ENCODE results near the gene ANP32B. TPM values are rescaled to one million over a fixed set of nuclear protein-coding genes. Genes with fewer than 3 reads are reported as not detected.

The ANP32B gene
- total RNA-seq, 1 donor from 2014 or later, result 156 TPM

DNA sequence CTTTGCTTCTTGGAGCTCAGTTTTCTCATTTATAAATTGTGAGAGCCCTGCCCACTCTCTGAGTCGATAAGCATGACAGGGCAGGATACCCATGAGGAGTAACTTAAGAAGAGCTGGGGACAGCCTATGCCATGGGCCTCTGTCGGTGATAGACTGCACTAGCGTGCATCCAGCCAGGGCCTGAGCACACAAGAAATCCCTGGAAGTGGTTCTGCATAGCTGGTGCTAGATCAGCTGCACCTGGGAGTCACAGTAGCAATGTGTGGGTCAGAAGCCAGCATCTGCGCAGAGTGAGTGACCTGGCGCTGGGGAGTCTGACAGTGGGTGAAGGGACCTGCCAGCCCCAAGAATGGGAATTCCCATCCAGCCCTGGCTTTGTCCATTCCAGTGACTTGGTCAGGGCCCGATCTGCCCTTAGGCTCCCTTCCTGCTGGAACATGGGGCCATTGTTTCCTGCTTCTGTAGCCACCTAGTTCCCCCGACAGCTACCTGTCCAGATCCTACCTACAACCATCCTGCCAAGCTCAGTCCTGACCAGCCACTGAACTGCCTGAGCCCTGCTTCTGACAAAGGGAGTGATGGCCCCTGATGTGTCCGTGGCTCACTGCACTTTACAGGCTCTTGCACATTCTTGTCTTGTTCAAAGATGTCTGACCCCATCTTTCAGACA is 37.5 kb downstream of the ANP32B start:
- TF ChIP-seq, protein P1, sequence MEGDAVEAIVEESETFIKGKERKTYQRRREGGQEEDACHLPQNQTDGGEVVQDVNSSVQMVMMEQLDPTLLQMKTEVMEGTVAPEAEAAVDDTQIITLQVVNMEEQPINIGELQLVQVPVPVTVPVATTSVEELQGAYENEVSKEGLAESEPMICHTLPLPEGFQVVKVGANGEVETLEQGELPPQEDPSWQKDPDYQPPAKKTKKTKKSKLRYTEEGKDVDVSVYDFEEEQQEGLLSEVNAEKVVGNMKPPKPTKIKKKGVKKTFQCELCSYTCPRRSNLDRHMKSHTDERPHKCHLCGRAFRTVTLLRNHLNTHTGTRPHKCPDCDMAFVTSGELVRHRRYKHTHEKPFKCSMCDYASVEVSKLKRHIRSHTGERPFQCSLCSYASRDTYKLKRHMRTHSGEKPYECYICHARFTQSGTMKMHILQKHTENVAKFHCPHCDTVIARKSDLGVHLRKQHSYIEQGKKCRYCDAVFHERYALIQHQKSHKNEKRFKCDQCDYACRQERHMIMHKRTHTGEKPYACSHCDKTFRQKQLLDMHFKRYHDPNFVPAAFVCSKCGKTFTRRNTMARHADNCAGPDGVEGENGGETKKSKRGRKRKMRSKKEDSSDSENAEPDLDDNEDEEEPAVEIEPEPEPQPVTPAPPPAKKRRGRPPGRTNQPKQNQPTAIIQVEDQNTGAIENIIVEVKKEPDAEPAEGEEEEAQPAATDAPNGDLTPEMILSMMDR (conservative IDR thresholded peaks at IDR 0.05), result no peak
- Mint-ChIP-seq H3K4me3 (no peak overlapping the region), H3K36me3 (peaks cover 18% of the 10 kb centered on the region), H3K27me3 (no peaks in the 10 kb centered on the region), H3K9me3 (no peaks in the 10 kb centered on the region), H3K4me1 (ENCODE audit: unreplicated experiment) (peaks cover 4% of the 10 kb centered on the region), H3K27ac (no peak overlapping the region)
- DNase-seq (ENCODE audit: extremely low spot score, unreplicated experiment), result peak; percentile 34

DNA sequence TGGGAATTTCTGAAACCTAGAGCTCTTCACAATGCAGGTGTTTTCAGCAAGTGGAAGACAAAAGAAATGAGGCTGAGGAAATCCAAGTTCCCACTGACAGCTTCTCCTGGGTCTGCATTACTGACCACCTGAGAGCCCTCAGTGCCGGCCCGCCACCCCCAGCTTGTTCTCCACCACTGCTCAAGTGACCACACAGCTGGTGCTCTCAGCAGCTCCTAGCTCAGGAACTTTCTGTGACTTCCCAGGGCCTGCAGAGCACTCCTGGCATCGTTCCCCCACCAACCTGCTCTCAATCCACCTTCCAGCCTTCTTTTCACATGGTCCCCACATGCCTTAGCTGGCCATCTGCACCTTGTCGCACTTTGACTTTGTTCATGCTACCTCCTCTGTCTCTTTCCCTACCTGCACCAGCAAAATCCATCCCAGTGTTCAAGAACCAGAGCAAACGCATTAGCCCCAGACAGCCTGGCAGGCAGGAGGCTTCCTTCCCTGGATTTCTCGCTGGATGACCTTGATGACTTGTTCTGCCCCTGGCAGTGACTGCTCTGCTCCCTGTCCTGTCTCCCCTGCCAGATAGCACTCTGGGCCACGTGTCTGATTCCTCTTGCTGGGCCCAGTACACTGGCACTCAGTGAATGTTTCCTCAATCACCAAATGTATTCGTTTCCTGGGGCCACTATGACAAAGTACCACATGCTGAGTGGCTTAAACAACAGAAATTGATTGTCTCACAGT is 38.3 kb downstream of the ANP32B start:
- Mint-ChIP-seq H3K9me3 (no peaks in the 10 kb centered on the region), H3K4me3 (no peak overlapping the region), H3K27ac (no peak overlapping the region), H3K36me3 (peaks cover 10% of the 10 kb centered on the region), H3K27me3 (no peaks in the 10 kb centered on the region), H3K4me1 (ENCODE audit: unreplicated experiment) (peaks cover 4% of the 10 kb centered on the region)
- DNase-seq (ENCODE audit: extremely low spot score, unreplicated experiment), result no peak
- TF ChIP-seq, protein P1 (conservative IDR thresholded peaks at IDR 0.05), result no peak

DNA sequence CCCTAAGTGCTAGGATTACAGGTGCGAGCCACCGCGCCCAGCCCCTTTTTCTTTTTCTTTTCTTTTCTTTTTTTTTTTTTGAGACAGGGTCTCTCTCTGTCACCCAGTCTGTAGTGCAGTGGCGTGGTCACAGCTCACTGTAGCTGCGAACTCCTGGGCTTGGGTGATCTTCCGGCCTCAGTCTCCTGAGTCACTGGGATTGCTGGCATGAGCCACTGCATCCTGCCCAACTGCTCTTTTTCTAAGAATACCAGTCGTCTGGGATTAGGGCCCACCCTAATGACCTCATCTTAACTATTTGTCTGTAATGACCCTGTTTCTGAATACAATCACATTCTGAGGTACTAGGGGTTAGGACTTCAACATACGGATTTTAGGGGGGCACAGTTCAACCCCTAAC is 39.3 kb downstream of the ANP32B start:
- H3K9me3 Mint-ChIP-seq, result no peaks in the 10 kb centered on the region
- DNase-seq (ENCODE audit: extremely low spot score, unreplicated experiment), result no peak
- no peak overlapping the region for H3K4me3 Mint-ChIP-seq
- peaks cover 4% of the 10 kb centered on the region for H3K4me1 Mint-ChIP-seq (ENCODE audit: unreplicated experiment)
- TF ChIP-seq, protein P1 (conservative IDR thresholded peaks at IDR 0.05), result no peak
- no peaks in the 10 kb centered on the region for H3K27me3 Mint-ChIP-seq
- peaks cover 6% of the 10 kb centered on the region for H3K36me3 Mint-ChIP-seq
- H3K27ac Mint-ChIP-seq, result no peak overlapping the region

DNA sequence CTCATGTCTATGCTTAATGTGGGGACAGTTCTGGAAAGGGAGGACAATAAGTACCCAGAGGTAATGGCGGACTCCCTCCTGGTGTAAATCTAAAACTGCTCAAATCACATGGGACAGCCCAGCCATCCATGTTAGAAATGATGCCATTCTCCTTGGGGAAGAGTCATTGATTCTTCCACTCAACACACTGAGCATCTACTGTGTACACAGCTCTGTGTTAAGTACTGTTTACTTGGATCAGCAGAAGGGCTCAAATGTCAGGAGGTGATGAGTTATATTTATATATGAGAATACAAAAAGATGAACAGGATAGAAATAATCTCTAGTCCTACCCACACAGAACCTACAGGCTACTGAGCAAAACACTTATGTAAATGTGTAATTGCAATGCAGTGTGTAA is 41.6 kb downstream of the ANP32B start:
- Mint-ChIP-seq H3K36me3 (no peaks in the 10 kb centered on the region), H3K9me3 (no peaks in the 10 kb centered on the region), H3K27ac (no peak overlapping the region), H3K27me3 (no peaks in the 10 kb centered on the region), H3K4me1 (ENCODE audit: unreplicated experiment) (peaks cover 4% of the 10 kb centered on the region), H3K4me3 (no peak overlapping the region)
- DNase-seq (ENCODE audit: extremely low spot score, unreplicated experiment), result no peak
- TF ChIP-seq, protein P1 (conservative IDR thresholded peaks at IDR 0.05), result no peak

DNA sequence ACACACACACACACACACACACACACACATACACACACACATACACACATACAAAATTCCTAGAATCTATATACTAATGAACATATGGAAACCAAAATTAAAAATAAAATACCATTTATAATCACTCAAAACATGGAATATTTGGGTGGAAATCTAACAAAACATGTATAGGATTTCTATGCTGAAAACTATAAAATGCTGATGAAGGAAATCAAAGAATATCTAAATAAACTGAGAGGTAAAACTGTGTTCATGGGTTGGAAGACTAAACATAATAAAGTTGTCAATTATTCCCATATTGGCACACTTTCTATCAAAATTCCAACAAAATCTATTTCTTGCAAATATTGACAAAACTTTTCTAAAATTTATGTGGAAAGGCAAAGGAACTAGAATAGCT is 48.0 kb downstream of the ANP32B start:
- Mint-ChIP-seq H3K27ac (no peak overlapping the region), H3K36me3 (no peaks in the 10 kb centered on the region), H3K27me3 (peaks cover 3% of the 10 kb centered on the region), H3K4me3 (no peak overlapping the region), H3K9me3 (no peaks in the 10 kb centered on the region), H3K4me1 (ENCODE audit: unreplicated experiment) (no peaks in the 10 kb centered on the region)
- no peak for DNase-seq (ENCODE audit: extremely low spot score, unreplicated experiment)
- TF ChIP-seq, protein P1 (conservative IDR thresholded peaks at IDR 0.05), result no peak

Data from type B pancreatic cell (in vitro differentiated cells).